Hematopoietic multipotent progenitor cell (in vitro differentiated cells): ENCODE results near the gene THAP6. TPM values are rescaled to one million over a fixed set of nuclear protein-coding genes. Genes with fewer than 3 reads are reported as not detected.
A peak's percentile ranks its signal among the peaks of the same experiment; 100 is the strongest.

Source experiments
- DNase-seq, 3 donors: peaks; one replicate each; pipeline ENCODE4 v3.0.0-alpha.2; 2011 to 2015; ENCODE audit warnings: low read depth in 2 of 3, low spot score in 2 of 3
- total RNA-seq: library from RNA; depleted of rRNA; stranded (reverse); fragments of >200 nt; gene quantifications from one replicate; pipeline ENCODE4 v1.2.3, GENCODE V29; 2012

Gene THAP6
- total RNA-seq, 1 donor, result 7.3 TPM

DNA sequence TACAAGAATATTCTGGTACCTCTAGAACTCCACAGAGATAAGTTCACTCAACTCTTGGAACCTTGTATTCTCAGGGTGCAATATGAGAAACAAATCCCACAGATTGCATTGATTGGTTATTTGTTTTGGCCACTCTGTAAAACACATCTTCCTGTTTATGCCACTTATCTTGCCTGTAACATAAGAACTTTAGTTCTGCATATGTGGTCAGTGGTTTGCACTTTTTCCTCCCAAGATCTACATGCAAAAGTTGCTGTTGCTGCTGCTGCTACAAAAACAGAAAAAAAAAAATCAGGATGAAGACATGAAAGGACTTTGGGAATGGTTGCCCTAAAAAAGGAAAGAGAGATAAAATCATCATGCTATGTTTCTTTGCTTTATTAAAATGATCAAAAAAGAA, 51.2 kb downstream of the THAP6 start:
- DNase-seq, result peak in 2 of 3 donors; percentile 9 to 37

DNA sequence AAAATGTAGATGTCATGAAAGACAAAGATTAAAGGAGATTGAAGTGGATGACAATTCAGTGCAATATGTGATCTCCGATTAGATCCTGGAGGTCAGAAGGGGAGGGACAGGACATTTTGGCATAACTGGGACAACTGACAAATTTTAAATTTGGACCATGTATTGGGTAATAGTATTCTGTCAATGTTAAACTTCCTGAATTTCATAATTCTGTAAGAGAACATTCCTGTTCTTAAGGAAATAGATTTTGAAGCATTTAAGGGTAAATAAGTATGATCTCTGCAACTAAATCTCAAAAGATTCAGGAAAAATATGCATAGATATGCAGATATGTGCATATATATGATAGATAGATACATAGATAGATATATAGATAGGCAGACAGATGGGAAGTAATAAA, 52.6 kb downstream of the THAP6 start:
- no peak for DNase-seq

DNA sequence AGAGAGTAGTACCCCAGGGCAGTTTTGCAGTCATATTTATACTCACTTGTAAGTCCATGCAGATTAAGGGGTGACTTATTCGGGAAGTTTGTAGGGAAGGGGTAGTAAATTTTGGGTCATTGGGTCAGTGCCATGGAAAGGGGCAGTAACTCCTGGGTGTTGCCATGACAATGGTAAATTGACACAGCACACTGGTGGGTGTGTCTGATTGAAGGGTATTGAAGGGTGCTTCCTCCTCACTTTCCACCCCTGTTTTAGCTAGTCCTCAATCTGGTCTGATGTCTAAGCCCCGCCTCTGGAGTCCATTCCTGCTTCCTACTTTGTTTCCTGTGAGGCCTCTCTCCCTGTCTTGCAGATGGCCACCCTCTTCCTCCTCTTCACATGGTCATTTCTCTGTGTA, 53.5 kb downstream of the THAP6 start:
- no peak for DNase-seq

Other genes with a start within 250 kb of the THAP6 start
- 17.0 TPM for gene RCHY1, start 70 bp upstream of the THAP6 start, total RNA-seq
- not detected for gene ODAPH, start 41.6 kb downstream of the THAP6 start, total RNA-seq
- gene CDKL2, start 116.1 kb downstream of the THAP6 start, total RNA-seq, result 0.27 TPM
- gene G3BP2, start 158.9 kb downstream of the THAP6 start, total RNA-seq, result 49.0 TPM
- gene USO1, start 210.1 kb downstream of the THAP6 start, total RNA-seq, result 23.7 TPM